Fibroblast of villous mesenchyme (primary cell): ENCODE measurements around the gene NPC1L1. TPM values are rescaled to one million over a fixed set of nuclear protein-coding genes. Genes with fewer than 3 reads are reported as not detected.
A peak's percentile ranks its signal among the peaks of the same experiment; 100 is the strongest.

Experiments used
- DNase-seq: peaks from one replicate; pipeline ENCODE4 v3.0.0-alpha.2; 2010; ENCODE audit warnings: low read depth
- H3K4me3 ChIP-seq: 2 replicates; pipeline ENCODE4 v1.5.1; 2011; ENCODE audit warnings: low read depth, mild to moderate bottlenecking, low read length
- CTCF ChIP-seq: IDR thresholded peaks from 2 replicates; pipeline ENCODE4 v1.5.1; 2012; ENCODE audit warnings: low read depth, mild to moderate bottlenecking, low read length; ENCODE audit not compliant: insufficient read depth
- total RNA-seq: library from RNA; depleted of rRNA; stranded (reverse); fragments of >200 nt; gene quantifications from 2 replicates; pipeline ENCODE4 v1.2.3, GENCODE V29; 2012

Gene NPC1L1
- total RNA-seq, 1 donor, result not detected

GRCh38 chr7:44569959-44570358 is 28.8 kb upstream of the NPC1L1 start:
- no peak for TF ChIP-seq CTCF
- H3K4me3 ChIP-seq, result no peak overlapping the region
- DNase-seq, result no peak

GRCh38 chr7:44568771-44569560 is 27.8 kb upstream of the NPC1L1 start:
- no peak for DNase-seq
- no peak overlapping the region for H3K4me3 ChIP-seq
- TF ChIP-seq CTCF, result no peak

- no peak for TF ChIP-seq CTCF
- DNase-seq, result no peak
- no peak overlapping the region for H3K4me3 ChIP-seq
These were observed 26.8 kb upstream of the NPC1L1 start for GRCh38 chr7:44567884-44568283.

DNA sequence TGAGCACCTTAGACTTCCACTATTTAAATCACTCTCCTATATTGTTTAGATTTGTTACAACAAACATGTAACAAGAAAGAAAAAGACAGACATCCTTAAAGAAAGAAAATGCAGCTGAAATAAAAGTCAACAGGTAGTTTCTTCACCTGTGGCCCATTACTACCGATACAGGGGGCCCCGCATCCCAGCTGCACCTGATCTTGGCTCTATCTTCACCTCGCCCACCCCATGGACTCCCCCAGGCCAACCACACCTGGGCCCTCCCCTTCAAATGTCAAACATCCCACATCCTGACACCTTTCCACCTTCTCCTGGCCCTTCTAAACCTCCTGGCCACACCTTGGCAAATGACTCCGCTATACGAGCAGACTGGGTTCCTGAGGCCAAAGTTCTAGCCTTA is 25.6 kb upstream of the NPC1L1 start:
- no peak for DNase-seq
- H3K4me3 ChIP-seq, result no peak overlapping the region
- TF ChIP-seq CTCF, result no peak

- DNase-seq, result no peak
- no peak overlapping the region for H3K4me3 ChIP-seq
- TF ChIP-seq CTCF, result no peak
These were observed 24.8 kb upstream of the NPC1L1 start for GRCh38 chr7:44565795-44566559.

DNA sequence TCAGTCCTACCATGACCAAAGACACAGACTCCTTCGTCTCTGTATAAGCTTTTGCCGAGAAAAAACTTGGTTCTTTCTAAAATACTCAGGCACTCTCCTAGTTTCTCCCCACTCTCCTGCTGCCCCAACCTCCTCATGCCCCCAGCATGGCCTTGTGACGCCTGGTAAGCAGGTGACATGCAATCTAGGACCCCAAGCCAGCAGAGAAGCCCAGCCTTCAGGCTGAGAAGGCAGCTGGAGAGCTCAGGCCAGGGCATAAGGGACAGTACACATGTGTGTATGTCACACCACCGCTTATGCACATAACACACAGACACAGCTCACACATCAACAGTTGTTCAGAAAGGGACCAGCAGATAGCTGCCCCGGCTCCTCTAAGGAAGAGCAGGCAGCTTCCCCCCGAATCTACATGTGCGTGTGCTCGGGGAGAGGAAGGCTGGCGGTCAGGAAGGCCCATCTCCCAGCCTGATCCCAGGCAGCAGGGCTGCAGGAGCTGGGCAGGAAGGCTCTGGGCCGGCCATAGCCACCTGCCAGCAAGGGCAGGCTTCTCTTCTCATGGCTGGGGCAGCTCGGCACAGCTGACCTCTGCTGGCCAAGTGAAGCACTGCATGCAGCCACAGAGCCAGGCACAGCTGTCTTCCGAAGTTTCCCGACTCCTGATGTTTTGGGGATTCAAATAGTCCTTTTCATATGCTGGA is 24.1 kb upstream of the NPC1L1 start:
- peak; percentile 58 for DNase-seq
- peak; percentile 98 for TF ChIP-seq CTCF

More for the DNA sequence above, 24.1 kb upstream of the NPC1L1 start:
- no peak overlapping the region for H3K4me3 ChIP-seq
